T follicular helper cell (primary cell): ENCODE data around the gene C17orf78.
"Not testable (repeated sequence)": the region's sequence is repeated elsewhere in the genome, so short reads cannot be mapped to it uniquely, and the experiment has no call there.

Experiments
- DNase-seq: peaks from one replicate; pipeline ENCODE4 v3.0.0-alpha.2; 2020; ENCODE audit warnings: low read depth

The C17orf78 gene

DNA sequence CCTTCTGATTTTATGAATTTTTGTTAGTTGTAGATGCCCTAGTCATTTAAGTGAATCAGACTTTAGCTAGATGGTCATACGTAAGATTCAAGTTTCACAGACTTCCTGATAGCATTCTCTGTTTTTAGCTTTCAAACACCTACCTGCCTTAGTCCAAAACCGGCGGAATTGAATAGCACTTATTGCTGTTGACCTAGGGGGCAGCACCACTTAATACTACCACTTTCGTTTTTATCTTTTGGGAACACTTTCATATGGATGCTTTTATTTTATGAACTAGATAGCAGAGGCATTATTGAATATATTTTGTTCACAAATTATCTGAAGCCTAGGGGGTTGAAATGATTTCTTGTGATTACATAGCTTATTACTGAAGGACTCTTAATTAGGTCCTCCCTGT, 62.4 kb downstream of the C17orf78 start:
- no peak for DNase-seq

DNA sequence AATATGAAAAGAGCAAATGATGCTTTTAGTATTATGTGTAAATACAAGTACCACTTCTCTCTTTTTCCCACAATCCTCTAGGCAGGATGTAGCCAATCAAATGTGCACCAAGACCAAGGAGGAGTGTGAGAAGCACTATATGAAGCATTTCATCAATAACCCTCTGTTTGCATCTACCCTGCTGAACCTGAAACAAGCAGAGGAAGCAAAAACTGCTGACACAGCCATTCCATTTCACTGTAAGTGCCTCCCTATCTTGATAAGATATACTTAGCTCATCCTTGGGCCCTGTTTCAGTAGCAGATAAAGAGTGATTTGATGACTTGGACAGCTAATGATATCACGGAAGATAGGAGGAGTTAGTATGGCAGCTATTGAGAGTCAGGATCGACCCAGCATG, 64.6 kb downstream of the C17orf78 start:
- DNase-seq: no peak

DNA sequence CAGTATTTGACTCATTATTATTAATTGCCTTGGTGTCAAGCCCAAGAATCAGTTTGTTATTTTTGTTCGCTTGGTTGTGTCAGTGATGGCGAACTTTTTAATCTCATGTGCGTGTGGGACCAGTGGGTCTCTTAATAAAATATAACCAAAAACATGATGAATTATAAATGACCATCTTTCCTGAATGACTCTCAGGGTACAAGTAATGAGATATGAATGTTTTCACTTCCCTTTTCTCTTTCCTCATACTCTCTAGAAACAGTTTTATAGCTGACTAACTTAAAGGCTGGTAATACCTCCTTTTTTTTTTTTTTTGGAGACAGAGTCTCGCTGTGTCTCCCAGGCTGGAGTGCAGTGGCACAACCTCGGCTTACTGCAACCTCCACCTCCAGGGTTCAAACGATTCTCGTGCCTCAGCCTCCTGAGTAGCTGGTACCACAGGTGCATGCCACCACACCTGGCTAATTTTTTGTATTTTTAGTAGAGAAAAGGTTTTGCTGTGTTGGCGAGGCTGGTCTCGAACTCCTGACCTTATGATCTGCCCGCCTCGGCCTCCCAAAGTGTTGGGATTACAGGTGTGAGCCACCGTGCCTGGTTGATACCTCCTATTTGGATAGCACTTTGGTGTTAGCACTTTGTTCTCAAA, 65.7 kb downstream of the C17orf78 start:
- not testable (repeated sequence) for DNase-seq
